Medulla oblongata (tissue), 1 donor: ENCODE results near the gene SMG6.
"Not testable (repeated sequence)": the region's sequence is repeated elsewhere in the genome, so short reads cannot be mapped to it uniquely, and the experiment has no call there.

Source experiments
- DNase-seq: peaks from one replicate; pipeline ENCODE4 v3.0.0-alpha.2; 2015; ENCODE audit errors: extremely low spot score

SMG6 gene

DNA sequence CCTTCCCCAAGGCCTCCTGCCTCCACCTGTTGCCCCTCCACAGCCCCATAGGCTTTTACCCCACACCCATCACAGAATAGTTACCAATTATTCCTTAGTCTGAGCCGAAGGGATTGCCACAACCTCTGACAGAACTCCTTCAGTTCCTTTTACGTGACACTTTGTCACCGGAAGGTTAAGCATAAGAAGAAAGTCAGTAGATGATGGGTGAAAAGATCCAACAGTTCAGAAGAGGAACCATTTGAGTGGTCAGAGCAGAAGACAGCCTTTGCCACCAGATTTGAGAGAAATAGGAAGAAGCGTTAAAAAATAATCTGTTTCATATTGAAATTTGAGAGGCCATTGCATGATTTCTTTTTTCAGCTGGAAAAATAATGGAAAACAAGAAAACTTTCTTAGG lies 1.3 kb upstream of the SMG6 start:
- no peak for DNase-seq

DNA sequence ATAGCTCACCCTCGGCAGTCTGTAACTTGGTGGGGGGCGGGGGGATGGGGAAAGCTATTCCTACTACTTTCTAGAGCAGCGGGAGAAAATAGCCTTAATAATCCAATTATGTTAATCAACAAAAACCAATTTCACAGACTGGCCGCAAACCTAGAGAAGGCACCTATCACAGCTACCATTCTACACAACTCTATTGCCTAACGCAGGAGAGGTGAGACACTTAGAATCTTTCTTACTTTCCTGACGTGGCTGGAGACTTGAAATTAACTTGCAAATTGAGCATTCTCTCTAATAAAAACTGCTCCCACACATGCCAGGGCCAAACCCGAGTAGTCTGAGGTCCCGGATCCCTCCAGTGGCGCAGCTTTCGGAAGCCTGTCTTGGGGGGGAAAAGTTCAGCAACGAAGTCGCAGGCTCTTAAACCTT lies 794 bp downstream of the SMG6 start:
- DNase-seq = no peak

DNA sequence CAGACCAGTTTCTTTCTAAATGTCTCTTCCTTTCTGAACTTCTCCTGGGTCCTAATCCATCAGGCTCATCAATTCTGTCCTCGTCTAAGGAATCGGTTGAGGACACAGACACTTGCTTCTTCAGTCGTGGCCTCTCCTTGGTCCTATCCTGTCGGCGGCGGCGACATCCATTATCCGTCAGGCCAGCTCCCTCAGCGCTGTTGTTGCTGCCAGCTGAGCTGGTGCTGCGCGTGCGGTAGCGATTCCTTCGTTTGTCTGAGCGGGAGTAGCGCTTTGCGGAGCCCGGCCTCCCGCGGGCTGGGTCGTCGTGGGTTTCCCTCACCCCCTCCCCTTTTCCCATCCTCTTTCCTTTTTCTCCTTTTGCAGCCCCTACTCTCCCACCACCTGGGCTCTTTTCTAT lies 3.8 kb downstream of the SMG6 start:
- DNase-seq = no peak

DNA sequence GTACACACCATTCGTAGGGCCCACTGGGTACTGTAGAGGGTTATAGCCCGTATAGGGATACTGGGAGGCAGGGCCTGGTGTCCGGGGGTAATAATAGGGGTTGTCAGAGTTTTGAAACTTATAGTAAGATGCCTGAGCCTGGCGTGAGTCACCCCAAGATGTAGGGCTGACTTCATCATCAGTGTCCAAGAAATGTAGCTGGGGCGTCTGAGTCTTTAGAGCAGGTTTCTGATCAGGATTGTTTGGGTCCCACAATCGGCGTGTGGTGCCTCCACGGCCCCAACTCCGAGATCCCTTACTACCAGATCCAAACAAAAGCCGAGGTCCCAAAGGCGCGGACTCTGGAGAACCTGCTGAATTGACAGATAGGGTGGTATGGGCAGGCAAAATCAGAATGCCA lies 4.4 kb downstream of the SMG6 start:
- no peak for DNase-seq

DNA sequence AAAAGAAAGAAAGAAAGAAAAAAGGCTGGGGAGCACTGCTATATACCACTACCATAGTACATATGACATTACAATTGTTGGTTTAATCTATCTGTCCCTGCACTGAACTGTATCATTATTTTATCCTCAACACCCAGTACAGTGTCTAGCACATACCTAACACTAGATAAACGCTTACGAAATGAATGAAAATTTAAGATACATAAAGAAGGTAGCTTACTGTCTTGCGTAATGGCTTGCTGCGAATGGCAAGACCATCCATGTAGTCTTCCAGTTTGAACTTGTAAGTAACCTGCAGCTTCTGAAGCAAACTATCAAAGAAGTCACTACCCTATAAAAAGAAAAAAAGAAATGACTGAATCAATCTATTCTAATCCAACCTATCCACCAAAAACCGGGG lies 6.6 kb downstream of the SMG6 start:
- no peak for DNase-seq

DNA sequence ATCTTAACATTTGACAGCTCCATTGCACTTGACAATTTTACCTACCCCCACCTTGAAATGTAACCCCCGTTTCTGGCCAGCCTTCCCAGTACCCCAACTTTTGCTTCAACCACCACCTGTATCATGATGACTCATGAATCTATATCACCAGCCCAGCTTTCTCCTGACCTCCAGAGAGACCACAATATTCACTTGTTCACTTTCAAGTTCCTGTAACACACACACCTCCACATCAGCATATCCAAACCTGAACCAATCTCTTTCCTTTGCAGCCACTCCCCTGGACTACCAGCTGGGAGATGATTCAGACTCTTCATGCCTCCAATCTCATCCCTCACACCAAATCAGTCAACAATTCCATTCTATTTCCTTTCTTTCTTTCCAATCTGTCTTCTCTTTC lies 8.0 kb downstream of the SMG6 start:
- DNase-seq = no peak

DNA sequence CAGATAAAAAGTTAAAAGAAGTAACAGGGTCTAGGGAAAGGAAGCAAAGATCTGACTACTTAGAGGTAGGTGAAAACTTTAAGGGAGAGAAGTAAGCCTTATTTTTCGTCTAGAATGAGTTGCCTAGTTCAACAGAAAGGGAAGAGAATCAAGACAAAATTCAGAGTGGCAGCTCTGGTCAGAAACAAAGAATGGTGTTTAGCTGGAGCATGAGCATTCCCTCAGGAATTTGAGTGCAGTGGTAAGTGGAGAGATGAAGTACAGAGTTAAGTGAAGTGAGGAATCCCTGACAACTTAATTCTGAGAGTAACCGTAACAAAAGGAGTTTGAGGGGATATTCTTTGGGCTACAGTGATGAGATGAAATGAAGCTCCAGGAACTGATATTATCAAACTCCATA lies 11.5 kb downstream of the SMG6 start:
- no peak for DNase-seq

DNA sequence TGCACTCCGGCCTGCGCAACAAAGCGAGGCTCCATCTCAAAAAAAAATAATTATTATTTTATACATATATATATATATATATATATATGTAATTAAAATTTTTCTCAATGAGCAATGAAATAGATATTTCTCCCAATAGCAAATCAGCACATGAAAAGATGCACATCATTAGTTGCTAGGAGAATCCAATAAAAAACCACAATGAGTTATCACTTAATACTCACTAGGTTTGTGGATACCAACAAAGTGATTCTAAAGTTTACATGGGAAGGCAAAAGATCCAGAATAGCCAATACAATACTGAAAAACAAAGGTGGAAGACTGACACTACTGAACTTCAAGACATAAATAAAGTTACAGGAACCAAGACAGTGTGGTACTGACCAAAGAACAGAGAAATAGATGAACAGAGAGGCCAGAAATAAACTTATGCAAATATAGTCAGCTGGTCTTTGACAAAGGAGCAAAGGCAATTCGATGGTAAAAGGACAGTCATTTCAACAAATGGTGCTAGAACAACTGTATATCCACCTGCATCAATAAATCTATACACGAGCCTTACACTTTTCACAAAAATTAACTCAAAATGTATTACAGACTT lies 13.6 kb downstream of the SMG6 start:
- DNase-seq = no peak

DNA sequence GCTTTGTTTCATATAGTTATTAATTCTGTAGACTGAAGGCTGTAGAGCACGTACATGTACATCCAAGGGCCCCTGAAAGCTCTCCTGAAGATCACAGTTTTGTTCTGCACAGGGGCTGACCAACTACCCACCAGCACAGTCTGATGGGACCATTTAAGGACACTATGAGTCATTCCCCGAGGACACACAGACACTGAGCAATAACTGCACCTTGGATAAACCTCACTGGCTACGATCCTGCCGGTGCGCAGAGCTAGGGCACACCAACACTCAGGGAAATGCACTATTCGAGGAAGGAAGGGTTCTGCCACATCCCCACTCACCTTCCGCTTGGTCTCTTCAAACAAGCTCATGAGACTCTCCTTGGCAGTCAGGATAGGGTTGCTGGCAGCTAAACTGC lies 20.3 kb downstream of the SMG6 start:
- DNase-seq = no peak

DNA sequence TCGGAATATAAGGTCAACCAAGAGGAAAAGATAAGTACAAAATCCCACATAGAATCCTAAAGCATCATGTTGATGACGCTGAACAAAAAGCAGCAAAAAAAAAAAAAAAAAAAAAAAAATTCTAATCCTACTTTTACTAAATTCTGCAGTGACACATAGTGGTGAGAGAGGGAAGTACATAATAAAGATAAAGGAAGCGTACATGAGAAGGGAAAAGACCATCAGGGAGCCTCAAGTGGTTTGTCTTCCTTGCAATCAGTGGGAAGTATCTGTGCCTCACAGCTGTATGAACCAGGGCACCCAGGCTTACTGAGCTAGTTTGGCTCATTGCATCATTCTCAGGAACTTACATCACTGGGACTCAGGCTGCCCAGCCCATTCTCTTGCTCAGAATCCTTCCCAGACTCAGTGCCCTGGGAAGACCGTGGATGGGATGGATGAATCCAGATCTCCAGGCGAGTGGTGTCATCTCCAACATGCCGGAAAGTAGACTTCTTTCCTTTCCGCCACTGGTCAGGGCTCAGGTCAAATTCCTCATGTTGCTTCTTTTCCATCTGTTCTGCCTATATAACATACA lies 21.2 kb downstream of the SMG6 start:
- peak; percentile 58 for DNase-seq

DNA sequence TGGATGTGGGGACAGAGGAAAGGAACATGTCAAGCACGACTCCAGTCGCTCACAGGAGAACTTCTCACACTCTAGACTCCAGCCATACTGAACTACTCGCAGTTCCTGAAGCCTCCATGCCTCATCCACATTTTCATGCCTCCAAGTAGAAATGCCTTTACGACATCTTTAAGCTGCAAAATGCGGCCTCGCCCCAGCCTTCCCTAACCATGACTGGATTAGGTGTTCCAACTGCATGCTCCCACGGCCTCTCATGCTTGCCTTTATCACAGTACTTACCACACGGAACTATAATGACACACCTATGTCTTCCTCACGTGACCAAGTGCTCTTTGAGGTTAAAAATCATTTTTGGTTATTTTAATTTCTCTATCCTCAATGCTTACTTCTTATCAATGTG lies 23.9 kb downstream of the SMG6 start:
- no peak for DNase-seq

DNA sequence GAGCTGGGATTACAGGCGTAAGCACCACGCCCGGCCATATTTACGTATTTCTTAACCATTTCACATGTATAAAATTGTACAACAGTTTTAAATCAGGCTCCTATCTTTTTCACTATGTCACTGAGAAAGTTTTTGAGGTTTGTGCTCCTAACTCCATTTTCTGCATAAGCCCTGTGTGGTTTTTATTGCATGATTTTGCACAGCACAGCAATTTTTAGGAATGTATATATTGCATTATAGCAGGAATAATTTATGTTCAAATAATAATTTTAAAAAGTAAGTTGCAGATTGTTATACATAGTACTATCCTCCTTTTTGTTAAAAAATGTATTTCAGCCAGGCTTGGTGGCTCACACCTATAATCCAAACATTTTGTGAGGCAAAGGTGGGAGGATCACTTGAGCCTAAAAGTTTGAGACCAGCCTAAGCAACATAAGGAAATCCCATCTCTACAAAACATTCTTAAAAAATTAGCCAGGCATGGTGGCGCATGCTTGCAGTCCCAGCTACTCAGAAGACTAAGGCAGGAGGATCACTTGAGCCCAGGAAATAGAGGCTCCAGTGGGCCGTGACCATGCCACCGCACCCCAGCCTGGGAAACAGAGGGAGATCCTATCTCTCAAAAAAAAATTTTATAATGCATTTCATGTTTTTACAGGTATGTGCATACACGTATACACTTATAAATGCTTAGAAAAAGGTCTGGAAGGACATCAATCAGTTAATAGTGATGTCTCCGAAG lies 26.0 kb downstream of the SMG6 start:
- DNase-seq = no peak

DNA sequence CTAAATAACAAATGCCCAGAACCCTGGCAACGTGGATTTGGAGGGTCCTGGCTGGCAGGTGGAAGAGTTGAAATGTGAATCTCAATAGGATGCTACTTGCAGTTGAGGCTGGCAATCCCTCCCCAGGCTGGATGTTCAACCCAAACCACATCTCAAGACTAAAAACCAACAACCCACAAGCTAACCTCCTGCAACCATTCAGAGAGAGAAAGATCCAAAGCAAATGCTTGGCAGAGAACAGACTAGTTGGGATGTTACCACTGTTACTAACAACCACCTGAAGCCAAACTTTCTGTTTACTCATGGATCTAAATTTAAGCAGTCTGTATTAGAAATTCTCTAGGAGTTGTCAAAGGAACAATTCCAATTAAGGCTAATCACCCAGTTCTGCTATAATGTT lies 27.9 kb downstream of the SMG6 start:
- no peak for DNase-seq

DNA sequence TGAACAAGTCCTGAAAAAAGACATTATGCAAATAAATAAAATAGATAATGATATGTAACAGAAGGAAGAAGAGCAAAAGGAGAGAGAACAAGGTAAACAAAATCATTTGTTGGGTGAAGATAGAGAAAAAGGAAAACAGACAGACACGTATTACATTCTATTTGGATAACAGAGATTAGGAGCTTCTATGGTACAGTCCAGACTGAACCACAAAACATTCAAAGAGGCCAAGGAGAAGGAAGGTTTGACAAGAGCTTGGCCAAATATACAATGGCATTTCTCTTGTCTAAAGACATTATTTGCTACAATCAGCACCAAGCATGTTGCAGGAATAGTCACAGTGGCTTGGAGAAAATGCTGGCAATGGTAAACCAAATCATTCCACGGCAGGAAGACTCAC lies 29.2 kb downstream of the SMG6 start:
- no peak for DNase-seq

DNA sequence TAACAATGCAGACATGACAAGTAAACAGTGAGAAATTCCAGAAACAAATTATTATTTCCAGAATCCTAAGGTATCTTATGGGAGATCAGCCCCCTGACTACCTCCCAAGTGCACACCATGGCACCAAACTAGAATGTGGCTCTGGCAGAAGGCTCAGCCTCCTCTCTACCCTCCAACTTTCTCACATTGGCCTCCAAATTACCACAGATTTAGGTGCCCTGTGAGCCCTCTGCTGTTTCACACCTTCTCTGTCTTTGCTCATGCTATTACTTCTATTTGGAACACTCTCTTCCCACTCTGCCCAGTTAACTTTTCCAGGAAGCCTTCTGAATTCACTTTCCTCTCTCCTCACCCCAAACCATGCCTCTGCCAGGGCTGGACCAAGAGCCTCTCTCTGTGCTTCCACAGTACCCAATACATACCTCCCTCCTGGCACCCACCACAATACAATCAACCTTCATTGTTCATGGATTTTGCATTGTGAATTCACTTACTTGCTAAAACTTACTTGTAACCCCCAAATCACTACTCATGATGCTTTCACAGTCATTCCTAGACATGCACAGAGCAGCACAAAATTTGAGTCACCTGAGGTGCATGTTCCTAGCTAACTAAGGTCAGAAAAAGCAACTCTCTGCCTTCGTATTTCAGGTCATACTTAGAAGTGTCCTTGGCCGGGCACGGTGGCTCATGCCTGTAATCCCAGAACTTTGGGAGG lies 31.4 kb downstream of the SMG6 start:
- DNase-seq = no peak

DNA sequence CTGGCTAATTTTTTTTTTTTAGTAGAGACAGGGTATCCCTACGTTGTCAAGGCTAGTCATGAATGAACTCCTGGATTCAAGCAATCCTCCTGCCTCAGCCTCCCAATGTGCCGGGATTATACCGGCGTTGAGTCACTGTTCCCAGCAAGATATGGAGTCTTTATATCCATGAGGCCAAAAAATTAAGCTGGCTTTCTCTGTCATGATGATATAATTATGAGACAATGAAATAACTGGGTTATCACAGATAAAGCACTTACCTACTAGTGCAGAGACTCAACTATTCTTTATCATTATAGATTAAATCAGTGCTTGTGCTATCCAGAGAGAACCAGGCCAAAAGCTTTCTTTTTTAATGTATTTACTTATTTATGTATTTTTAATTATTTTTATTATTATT lies 36.2 kb downstream of the SMG6 start:
- DNase-seq = no peak

DNA sequence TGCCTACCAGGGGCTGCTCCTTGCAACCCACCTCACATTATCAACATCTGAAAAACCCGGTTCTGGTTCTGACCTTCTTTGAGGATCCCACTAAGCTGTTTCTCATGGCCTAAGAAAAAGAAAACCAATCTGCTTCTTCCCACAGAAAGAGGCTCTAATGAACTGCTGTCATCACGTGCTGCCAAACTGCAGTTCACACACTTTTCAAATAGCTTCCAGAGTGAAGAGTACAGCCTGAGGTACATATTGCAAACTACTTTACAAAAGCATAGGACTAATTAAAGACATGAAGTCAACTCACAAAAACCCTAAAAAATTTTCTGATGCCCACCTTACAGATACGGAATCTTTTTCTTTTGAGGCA lies 36.7 kb downstream of the SMG6 start:
- no peak for DNase-seq

DNA sequence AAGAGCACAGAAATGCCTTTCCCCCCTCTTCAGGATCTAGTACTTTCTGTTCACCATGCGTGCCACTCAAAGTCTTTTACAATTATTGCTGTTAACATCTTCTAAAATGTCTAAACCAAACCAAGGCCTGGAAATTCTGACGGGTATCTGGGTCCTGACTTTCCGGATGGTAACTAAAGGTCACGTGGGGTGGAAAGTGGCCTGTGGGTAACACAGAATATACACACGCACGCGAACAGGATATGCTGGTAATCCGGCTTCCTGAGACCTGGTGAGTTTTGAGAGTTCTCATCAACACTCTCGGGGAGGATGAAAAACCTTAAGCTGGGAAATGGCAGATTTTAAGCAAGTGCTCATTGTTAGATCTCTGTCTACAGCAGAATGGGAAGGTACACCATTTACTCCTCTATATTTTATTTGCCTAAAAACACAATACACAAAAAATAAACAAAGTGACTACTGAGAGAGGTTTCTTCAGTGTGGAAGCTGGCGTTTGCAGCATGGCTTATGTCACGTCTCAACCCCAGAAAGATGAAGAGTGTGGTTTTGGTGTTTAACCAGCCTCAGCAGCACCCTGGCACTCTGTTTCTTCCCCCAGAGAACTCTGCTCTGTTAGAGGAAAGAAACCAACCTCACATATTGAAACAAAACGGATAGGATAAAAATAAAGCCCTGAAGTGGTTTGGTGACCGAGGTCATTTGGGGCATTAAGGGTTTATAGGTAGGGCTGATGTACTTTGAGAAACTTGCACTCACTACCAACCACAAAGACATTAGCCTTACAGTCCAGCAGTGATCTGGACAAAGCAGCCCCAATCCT lies 37.3 kb downstream of the SMG6 start:
- DNase-seq = no peak

DNA sequence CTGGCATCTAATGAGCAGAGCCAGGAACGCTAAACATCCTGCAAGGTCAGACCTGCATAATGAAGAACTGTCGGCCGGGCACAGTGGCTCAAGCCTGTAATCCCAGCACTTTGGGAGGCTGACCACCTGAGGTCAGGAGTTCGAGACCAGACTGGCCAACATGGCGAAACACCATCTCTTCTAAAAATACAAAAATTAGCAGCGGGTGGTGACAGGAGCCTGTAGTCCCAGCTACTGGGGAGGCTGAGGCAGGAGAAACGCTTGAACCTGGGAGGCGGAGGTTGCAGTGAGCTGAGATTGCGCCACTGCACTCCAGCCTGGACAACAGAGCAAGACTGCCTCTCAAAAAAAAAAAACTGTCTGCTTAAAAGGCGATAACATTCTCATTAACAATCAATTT lies 38.4 kb downstream of the SMG6 start:
- DNase-seq = not testable (repeated sequence)

DNA sequence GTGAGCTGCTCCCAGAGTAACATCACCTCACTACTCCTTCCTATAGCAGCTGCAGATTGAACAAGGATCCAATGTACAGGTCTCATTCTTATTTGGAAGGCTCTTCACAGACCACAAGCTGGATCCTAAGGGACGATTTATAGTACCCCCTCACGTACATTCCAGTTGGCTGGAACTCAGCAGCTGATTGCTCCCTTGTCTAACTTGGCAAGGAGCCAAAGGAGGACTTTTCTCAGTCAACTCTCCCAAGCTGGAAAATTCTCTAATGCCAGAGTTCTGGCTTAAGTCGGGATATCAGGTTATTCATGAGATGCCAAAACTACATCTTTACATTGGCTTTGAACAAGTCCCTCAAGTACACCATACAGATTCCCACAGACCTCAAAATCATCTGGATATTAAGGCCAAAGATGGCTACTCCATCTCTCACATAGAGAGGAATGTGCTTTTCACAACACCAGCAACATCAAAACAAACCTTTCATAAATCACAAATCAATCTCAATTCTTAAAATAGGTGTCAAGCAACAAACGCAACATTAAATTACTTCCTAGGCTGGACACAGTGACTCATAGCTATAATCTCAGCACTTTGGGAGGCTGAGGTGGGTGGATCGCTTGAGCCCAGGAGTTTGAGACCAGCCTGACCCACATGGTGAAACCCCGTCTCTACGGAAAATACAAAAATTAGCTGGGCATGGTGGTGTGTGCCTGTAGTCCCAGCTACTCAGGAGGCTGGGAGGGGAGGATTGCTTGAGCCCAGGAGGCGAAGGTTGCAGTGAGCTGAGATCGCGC lies 39.3 kb downstream of the SMG6 start:
- DNase-seq = no peak
